Stimulated activated effector memory CD8-positive, alpha-beta T cell treated with anti-CD3 and anti-CD28 coated beads, Interleukin-12 subunit alpha, Interleukin-12 subunit beta, amount 100 ng/mL, for 72 hours (primary cell): ENCODE measurements around the gene SV2C.
"Not testable (repeated sequence)": the region's sequence is repeated elsewhere in the genome, so short reads cannot be mapped to it uniquely, and the experiment has no call there.

Experiments
- ATAC-seq: fragments of 150-1000 bp; cut with Tn5 transposase; 2 replicates; pipeline ENCODE4 v1.10.0; 2021
- DNase-seq, 2 donors: peaks; one replicate each; pipeline ENCODE4 v3.0.0; 2021 to 2022; ENCODE audit warnings: low spot score in 2 of 2
- H3K27ac Mint-ChIP-seq: one replicate; pipeline ENCODE4 v1.8.0; 2022; ENCODE audit warnings: mild to moderate bottlenecking, mixed read lengths
- H3K36me3 Mint-ChIP-seq: one replicate; pipeline ENCODE4 v1.8.0; 2022; ENCODE audit warnings: mild to moderate bottlenecking, mixed read lengths
- H3K4me1 Mint-ChIP-seq: one replicate; pipeline ENCODE4 v1.8.0; 2022; ENCODE audit warnings: mixed read lengths
- H3K4me3 Mint-ChIP-seq: one replicate; pipeline ENCODE4 v1.8.0; 2022; ENCODE audit warnings: mild to moderate bottlenecking, mixed read lengths
- H3K9me3 Mint-ChIP-seq: one replicate; pipeline ENCODE4 v1.8.0; 2022; ENCODE audit warnings: mixed read lengths

The SV2C gene

DNA sequence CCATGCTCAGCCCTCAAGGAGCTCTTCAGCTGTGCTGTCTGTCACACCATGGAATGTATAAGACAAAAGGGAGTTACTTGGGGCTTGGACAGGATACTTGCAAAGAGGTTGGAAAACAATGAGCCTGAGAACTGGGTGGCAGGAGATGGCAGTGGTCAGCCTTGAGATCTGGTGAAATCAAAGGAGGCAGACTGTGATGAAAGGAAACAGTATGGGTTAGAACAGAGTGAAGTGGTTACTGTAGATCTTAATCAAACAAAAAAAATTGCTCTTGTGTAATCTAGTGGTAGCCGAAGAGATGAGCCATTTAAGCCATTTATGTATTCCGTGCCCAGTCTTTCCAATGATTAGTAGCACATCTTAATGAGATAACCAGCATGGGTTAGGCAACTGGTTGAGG is 142.2 kb downstream of the SV2C start:
- no peaks in the 10 kb centered on the region for H3K4me1 Mint-ChIP-seq

DNA sequence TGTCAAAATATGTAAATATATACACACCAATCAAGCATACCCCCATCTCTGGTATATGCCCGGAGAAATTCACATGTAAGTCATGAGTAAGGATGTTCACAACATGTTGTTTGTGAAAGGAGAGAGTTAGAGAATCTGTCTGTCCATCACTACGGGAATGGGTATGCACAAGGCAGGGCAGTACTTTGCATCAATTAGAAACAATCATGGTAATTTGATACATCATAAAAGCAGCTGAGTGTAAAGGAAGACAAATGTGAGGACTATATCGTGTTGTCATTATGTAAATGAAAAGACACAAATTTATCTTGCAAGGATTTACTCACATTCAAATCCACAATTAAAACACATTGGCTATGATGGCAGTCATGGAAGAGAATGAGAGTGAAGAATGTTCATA is 146.7 kb downstream of the SV2C start:
- no peak for ATAC-seq
- H3K4me3 Mint-ChIP-seq, result no peak overlapping the region
- H3K4me1 Mint-ChIP-seq, result no peaks in the 10 kb centered on the region
- no peaks in the 10 kb centered on the region for H3K36me3 Mint-ChIP-seq
- no peak for DNase-seq
- no peaks in the 10 kb centered on the region for H3K9me3 Mint-ChIP-seq
- H3K27ac Mint-ChIP-seq, result no peak overlapping the region

More for the DNA sequence above, 142.2 kb downstream of the SV2C start:
- Mint-ChIP-seq H3K36me3 (no peaks in the 10 kb centered on the region), H3K9me3 (no peaks in the 10 kb centered on the region), H3K4me3 (no peak overlapping the region), H3K27ac (no peak overlapping the region)
- ATAC-seq, result no peak
- DNase-seq, result no peak

DNA sequence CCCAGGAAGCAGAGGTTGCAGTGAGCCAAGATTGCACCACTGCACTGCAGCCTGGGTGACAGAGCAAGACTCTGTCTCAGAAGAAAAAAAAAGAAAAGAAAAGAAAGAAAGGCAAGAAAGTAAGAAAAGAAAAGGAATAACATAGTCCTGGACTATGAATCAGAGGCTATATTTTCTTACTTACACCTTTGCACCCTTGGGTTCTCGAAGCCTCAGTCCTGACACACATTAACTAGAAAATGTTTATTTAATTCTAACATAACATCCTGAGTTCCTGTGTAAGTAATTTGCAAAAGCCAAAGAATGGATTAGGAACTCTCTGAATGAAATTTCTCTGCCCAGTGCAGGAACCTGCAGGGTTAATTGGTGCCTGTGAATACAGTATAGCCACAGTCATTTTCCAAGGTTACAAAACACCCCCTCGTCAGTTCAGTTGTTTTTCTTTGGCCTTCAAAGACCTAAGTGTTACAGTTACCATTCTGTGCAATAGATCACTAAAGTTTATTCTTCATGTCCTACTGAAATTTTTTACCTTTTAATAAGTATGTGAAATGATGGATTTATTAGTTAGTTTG is 147.6 kb downstream of the SV2C start:
- no peaks in the 10 kb centered on the region for H3K36me3 Mint-ChIP-seq
- no peaks in the 10 kb centered on the region for H3K9me3 Mint-ChIP-seq
- H3K4me3 Mint-ChIP-seq, result no peak overlapping the region
- ATAC-seq (no peak), DNase-seq (no peak)
- H3K4me1 Mint-ChIP-seq, result no peaks in the 10 kb centered on the region
- no peak overlapping the region for H3K27ac Mint-ChIP-seq

- no peak overlapping the region for H3K4me3 Mint-ChIP-seq
- no peak for ATAC-seq
- H3K9me3 Mint-ChIP-seq, result peaks cover 9% of the 10 kb centered on the region
- H3K4me1 Mint-ChIP-seq, result no peaks in the 10 kb centered on the region
- no peaks in the 10 kb centered on the region for H3K36me3 Mint-ChIP-seq
- DNase-seq, result no peak
- no peak overlapping the region for H3K27ac Mint-ChIP-seq
Measured at GRCh38 chr5:76234665-76235064, 151.5 kb downstream of the SV2C start.

DNA sequence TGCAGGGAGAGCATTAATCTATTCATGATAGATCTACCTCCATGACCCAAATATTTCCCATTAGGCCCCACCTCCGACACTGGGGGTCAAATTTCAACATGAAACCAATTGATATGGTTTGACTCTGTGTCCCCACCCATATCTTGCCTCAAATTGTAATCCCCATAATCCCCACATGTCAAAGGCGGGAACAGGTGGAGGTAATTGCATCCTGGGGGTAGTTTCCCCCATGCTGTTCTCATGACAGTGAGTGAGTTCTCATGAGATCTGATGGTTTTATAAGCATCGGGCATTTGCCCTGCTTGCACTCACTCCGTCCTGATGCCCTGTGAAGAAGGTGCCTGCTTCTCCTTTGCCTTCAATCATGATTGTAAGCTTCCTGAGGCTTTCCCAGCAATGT is 153.5 kb downstream of the SV2C start:
- Mint-ChIP-seq H3K9me3 (peaks cover 9% of the 10 kb centered on the region), H3K36me3 (no peaks in the 10 kb centered on the region), H3K27ac (no peak overlapping the region), H3K4me3 (no peak overlapping the region), H3K4me1 (no peaks in the 10 kb centered on the region)
- DNase-seq (no peak), ATAC-seq (no peak)

DNA sequence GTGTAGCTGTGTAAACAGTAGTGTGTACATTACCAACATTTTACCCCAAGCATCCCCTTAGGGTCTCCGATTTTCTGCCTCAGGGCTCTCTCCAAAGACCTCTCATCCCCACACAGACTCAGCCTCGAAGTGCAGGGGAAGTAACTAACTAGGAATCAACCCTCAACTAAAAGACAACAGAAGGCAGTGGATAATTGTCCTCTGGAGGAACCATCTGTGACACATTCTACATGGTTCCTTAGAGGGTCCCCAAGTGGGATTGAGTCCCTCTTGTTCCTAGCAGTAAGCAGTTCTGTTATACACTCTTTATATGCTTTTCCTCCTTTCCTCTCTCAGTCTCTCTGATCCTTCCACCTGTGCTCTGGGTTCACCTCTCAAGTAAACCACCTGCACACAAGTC is 157.2 kb downstream of the SV2C start:
- Mint-ChIP-seq H3K27ac (no peak overlapping the region), H3K36me3 (no peaks in the 10 kb centered on the region), H3K4me1 (no peaks in the 10 kb centered on the region), H3K9me3 (peaks cover 9% of the 10 kb centered on the region), H3K4me3 (no peak overlapping the region)
- no peak for ATAC-seq
- DNase-seq, result no peak

DNA sequence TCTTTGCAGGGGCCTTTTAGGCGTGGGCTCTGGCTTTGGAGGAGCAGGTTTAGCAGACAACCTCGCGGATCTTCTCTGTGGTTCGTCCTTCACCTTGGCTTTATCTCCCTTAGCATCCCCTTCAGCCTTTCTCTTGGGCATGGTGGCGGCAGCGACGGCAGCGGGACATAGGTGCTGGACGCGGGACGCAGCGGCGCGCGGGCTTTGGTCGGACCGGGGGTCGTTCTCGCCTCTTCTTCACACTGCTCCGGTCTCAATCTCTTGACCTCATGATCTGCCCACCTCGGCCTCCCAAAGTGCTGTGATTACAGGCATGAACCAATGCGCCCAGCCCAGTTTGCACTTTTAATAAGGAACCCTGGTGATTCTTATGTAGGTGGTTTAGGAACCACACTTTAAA is 159.0 kb downstream of the SV2C start:
- ATAC-seq, H3K36me3 Mint-ChIP-seq, H3K27ac Mint-ChIP-seq, H3K9me3 Mint-ChIP-seq, H3K4me3 Mint-ChIP-seq, DNase-seq, H3K4me1 Mint-ChIP-seq: not testable (repeated sequence)

DNA sequence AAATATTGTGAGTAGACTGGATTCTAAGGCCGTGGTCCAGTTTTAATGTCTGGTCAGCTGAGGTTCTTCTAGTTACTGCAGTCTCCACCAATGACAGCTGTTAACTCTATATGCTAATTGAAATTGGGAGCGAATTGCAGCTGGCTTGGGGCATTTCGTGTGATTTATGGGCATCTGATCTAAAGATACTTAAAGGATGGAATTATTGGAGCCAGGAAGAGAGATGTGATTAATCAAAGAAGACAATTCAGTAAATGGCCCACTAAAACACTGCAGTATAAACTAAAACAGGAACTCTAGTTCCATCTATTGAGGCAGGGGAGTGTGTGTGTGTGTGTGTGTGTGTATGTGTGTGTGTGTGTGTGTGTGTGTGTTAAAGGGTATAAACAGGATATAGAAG is 162.4 kb downstream of the SV2C start:
- Mint-ChIP-seq H3K4me1 (no peaks in the 10 kb centered on the region), H3K4me3 (no peak overlapping the region), H3K36me3 (no peaks in the 10 kb centered on the region), H3K27ac (no peak overlapping the region), H3K9me3 (no peaks in the 10 kb centered on the region)
- ATAC-seq (no peak), DNase-seq (no peak)

GRCh38 chr5:76249621-76250020 is 166.4 kb downstream of the SV2C start:
- no peaks in the 10 kb centered on the region for H3K4me1 Mint-ChIP-seq
- H3K9me3 Mint-ChIP-seq, result no peaks in the 10 kb centered on the region
- H3K36me3 Mint-ChIP-seq, result no peaks in the 10 kb centered on the region
- no peak overlapping the region for H3K4me3 Mint-ChIP-seq
- no peak overlapping the region for H3K27ac Mint-ChIP-seq
- no peak for DNase-seq
- no peak for ATAC-seq

DNA sequence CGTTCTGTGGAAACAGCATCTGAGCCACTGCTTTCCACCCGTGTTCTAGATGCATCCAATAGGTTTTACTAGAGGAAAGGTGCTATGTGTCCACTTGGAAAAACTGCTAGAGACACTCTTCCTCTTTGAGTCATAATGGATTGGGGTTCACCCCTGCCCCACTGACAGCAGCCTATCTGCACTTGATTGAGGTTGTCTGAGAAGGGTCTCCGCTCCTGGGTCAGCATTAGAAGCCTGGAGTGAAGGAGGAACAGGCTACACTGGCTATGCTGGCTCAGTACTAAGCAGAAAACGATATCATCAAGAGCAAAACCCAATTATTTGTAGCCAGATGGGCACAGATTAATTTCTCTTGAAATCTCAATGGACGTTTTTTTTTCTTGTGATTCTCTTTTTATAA is 167.3 kb downstream of the SV2C start:
- H3K4me3 Mint-ChIP-seq, result no peak overlapping the region
- no peaks in the 10 kb centered on the region for H3K36me3 Mint-ChIP-seq
- no peaks in the 10 kb centered on the region for H3K4me1 Mint-ChIP-seq
- no peak overlapping the region for H3K27ac Mint-ChIP-seq
- no peaks in the 10 kb centered on the region for H3K9me3 Mint-ChIP-seq
- ATAC-seq, result no peak
- no peak for DNase-seq

GRCh38 chr5:76251656-76252055 is 168.5 kb downstream of the SV2C start:
- ATAC-seq (no peak), DNase-seq (no peak)
- Mint-ChIP-seq H3K9me3 (no peaks in the 10 kb centered on the region), H3K27ac (no peak overlapping the region), H3K4me1 (no peaks in the 10 kb centered on the region), H3K4me3 (no peak overlapping the region), H3K36me3 (no peaks in the 10 kb centered on the region)

GRCh38 chr5:76252437-76252836 is 169.3 kb downstream of the SV2C start:
- peak; percentile 57 for ATAC-seq
- Mint-ChIP-seq H3K27ac (no peak overlapping the region), H3K9me3 (no peaks in the 10 kb centered on the region), H3K4me1 (no peaks in the 10 kb centered on the region), H3K4me3 (no peak overlapping the region), H3K36me3 (no peaks in the 10 kb centered on the region)
- no peak for DNase-seq

DNA sequence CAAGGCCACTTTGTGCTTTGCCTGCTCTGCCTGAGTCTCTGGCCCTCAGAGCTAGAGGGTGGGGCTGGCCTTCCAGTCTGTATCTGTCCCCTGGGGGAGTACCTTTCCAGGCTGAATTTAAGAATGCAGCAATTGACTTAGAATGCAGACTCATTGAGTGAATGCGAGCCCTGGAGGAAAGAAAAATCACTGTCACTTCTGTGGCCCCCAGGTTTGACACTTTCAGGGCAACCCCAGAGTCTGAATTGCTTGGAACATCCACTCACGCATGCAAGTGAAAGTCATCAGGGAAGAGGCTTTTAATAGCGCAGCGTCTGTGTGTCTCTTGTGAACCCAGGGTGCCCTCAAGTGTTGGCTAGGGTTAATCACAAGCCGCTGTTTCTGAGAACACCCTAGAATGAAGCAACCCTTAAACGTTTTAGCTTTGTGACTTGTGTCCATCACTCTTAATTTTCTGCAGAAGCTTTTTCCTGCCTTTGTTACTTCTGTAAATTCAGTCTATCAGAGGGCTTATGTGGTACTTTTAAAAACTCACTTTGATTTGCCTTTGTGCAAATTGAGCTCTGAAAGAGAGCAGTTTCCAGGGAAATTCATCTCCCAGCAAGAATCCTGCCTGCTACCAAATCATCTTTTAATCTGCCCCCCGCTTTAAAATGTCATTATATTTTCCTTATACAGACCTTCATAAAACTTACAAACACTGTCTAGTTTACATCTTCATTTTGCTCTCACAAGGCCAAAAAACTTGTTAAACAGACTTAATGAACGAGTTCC is 173.1 kb downstream of the SV2C start:
- no peaks in the 10 kb centered on the region for H3K9me3 Mint-ChIP-seq
- H3K4me1 Mint-ChIP-seq, result no peaks in the 10 kb centered on the region
- ATAC-seq (peak; percentile 92), DNase-seq (peak; percentile 31 to 74)
- H3K27ac Mint-ChIP-seq, result no peak overlapping the region
- no peak overlapping the region for H3K4me3 Mint-ChIP-seq
- H3K36me3 Mint-ChIP-seq, result no peaks in the 10 kb centered on the region

DNA sequence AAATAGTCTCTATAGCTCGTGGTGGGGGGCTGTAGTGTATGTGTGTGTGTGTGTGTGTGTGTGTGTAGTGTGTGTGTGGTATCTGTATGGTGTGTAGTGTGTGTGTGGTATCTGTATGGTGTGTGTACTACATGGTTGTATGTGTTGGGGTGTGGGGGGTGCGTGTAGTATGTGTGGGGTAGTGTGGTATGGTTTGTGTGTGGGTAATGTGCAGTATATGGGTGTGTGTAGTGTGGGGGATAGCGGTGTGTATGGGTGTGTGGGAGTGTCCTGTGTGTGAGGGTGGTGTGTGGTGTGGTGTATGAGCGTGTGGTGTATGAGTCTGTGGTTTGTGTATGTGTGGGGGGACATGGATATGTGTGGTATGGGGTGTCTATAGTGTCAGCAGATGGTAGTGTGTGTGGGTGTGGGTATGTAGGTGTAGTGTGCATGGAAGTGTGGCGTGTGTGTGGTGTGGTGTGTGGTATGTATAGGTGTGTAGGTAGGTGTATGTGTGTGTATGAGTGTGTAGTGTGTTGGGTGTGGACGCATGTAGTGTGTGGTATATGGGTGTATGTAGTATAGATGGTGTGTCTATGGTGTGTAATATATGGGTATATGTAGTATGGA is 174.1 kb downstream of the SV2C start:
- no peaks in the 10 kb centered on the region for H3K36me3 Mint-ChIP-seq
- no peak overlapping the region for H3K27ac Mint-ChIP-seq
- ATAC-seq, result peak; percentile 48
- H3K9me3 Mint-ChIP-seq, result peaks cover 2% of the 10 kb centered on the region
- no peak overlapping the region for H3K4me3 Mint-ChIP-seq
- no peak for DNase-seq
- peaks cover under 1% of the 10 kb centered on the region for H3K4me1 Mint-ChIP-seq

DNA sequence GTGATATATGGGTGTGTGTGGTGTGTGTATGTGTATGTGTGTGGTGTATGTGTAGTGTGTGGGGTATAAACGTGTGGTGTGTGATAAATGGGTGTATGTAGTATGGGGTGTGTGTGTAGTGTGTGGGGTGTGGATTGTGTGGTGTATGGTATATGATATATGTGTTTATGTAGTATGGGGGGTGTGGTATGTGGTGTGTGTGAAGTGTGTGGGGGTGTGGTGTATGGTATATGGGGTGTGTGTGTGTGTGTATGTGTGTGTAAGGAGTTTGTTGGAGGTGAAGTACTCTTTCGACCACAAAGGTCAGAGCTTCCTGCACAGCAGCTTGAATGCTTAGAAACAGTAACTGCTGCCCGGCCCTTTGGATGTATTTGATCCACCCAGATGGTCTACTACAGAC is 174.7 kb downstream of the SV2C start:
- DNase-seq, result no peak
- no peaks in the 10 kb centered on the region for H3K36me3 Mint-ChIP-seq
- peak; percentile 64 for ATAC-seq

DNA sequence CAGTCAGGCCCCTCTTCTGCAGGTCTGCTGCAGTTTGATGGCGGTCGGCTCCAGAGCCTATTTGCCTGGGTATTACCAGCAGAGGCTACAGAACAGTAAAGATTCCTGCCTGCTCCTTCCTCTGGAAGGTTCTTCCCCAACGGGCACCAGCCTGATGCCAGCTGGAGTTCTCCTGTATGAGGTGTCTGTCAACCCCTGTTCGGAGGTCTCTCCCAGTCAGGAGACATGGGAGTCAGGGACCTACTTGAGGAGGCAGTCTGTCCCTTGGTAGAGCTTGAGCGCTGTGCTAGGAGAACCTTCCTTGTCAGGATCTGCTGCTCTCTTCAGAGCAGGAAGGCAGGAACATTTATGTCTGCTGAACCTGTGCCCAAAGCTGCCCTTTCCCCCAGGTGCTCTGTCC is 181.5 kb downstream of the SV2C start:
- DNase-seq (no peak), ATAC-seq (no peak)
- H3K9me3 Mint-ChIP-seq, result peaks cover 15% of the 10 kb centered on the region
- no peaks in the 10 kb centered on the region for H3K36me3 Mint-ChIP-seq
- H3K4me1 Mint-ChIP-seq, result peaks cover 38% of the 10 kb centered on the region
- H3K27ac Mint-ChIP-seq, result no peak overlapping the region
- H3K4me3 Mint-ChIP-seq, result no peak overlapping the region

More for the DNA sequence above, 174.7 kb downstream of the SV2C start:
- Mint-ChIP-seq H3K27ac (no peak overlapping the region), H3K4me1 (peaks cover 6% of the 10 kb centered on the region), H3K4me3 (no peak overlapping the region), H3K9me3 (peaks cover 8% of the 10 kb centered on the region)
